Upper lobe of left lung (tissue), 4 donors: Measurements from ENCODE around the gene PROKR1.

Experiments
- EP300 ChIP-seq, 4 donors: sonication (generic); formaldehyde crosslinking; IDR thresholded peaks; one replicate each; pipeline ENCODE4 v1.5.1; 2017; ENCODE audit warnings: antibody characterized with exemption in 4 of 4, control low read depth in 2 of 4
- POLR2A ChIP-seq, 4 donors: fragments of 450-650 bp; IDR thresholded peaks; one replicate each; pipeline ENCODE4 v1.5.1; 2016 to 2017; ENCODE audit warnings: antibody characterized with exemption in 4 of 4, mild to moderate bottlenecking in 2 of 4
- POLR2AphosphoS5 ChIP-seq, 2 donors: sonication (generic); formaldehyde crosslinking; IDR thresholded peaks; one replicate each; pipeline ENCODE4 v1.5.1; 2017; ENCODE audit warnings: antibody characterized with exemption in 2 of 2
- TF ChIP-seq, protein P1 (sequence below), 6 experiments: fragments of 450-650 bp in 4 of 6; fragments of 200-600 bp in 2 of 6; sonication (generic) in 2 of 6; IDR thresholded peaks; one replicate each; pipeline ENCODE4 v1.5.1; 2016 to 2019; ENCODE audit warnings: antibody characterized with exemption in 6 of 6

DNA sequence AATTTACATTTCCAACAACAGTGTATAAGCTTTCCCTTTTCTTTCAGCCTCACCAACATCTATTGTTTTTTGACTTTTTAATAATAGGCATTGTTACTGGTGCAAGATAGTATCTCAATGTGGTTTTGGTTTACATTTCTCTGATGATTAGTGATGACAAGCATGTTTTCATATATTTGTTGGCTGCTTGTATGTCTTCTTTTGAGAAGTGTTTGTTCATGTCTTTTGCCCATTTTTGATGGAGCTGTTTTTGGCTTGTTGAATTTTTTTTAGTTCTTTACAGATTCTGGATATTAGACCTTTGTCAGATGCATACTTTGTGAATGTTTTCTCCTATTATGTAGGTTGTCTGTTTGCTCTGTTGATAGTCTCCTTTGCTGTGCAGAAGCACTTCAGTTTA, 32.1 kb downstream of the PROKR1 start:
- TF ChIP-seq, protein P1, sequence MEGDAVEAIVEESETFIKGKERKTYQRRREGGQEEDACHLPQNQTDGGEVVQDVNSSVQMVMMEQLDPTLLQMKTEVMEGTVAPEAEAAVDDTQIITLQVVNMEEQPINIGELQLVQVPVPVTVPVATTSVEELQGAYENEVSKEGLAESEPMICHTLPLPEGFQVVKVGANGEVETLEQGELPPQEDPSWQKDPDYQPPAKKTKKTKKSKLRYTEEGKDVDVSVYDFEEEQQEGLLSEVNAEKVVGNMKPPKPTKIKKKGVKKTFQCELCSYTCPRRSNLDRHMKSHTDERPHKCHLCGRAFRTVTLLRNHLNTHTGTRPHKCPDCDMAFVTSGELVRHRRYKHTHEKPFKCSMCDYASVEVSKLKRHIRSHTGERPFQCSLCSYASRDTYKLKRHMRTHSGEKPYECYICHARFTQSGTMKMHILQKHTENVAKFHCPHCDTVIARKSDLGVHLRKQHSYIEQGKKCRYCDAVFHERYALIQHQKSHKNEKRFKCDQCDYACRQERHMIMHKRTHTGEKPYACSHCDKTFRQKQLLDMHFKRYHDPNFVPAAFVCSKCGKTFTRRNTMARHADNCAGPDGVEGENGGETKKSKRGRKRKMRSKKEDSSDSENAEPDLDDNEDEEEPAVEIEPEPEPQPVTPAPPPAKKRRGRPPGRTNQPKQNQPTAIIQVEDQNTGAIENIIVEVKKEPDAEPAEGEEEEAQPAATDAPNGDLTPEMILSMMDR (IDR thresholded peaks at IDR 0.05), result no peak
- no peak for TF ChIP-seq POLR2A (IDR thresholded peaks at IDR 0.05)
- TF ChIP-seq POLR2AphosphoS5 (IDR thresholded peaks at IDR 0.05), result no peak
- TF ChIP-seq EP300 (IDR thresholded peaks at IDR 0.05), result no peak
